Liver (tissue), 9 donors: Measurements from ENCODE around the gene PPP3CA. TPM values are rescaled to one million over a fixed set of nuclear protein-coding genes. Genes with fewer than 3 reads are reported as not detected.

ENCODE experiments used
- DNase-seq: peaks from one replicate; pipeline ENCODE4 v3.0.0-alpha.2; 2017; ENCODE audit warnings: low spot score
- H3K27ac ChIP-seq, 2 donors: one replicate each; pipeline ENCODE4 v1.7.0; 2013; ENCODE audit warnings: inconsistent platforms in 2 of 2, low read length in 2 of 2, control low read depth in 1 of 2, low read depth in 1 of 2, mild to moderate bottlenecking in 1 of 2
- H3K27me3 ChIP-seq, 4 donors: one replicate each; pipeline versions ENCODE4 v1.6.1 to v1.7.0; 2013; ENCODE audit warnings: low read length in 3 of 4, inconsistent platforms in 1 of 4, mild to moderate bottlenecking in 1 of 4, moderate library complexity in 1 of 4; ENCODE audit not compliant: control insufficient read depth in 4 of 4, insufficient read depth in 4 of 4
- H3K36me3 ChIP-seq, 4 donors: one replicate each; pipeline versions ENCODE4 v1.6.1 to v1.7.0; 2013; ENCODE audit warnings: low read length in 3 of 4, mild to moderate bottlenecking in 3 of 4, low read depth in 1 of 4, moderate library complexity in 1 of 4; ENCODE audit not compliant: control insufficient read depth in 4 of 4, insufficient read depth in 3 of 4
- H3K4me1 ChIP-seq, 4 donors: one replicate each; pipeline versions ENCODE4 v1.6.1 to v1.7.0; 2013; ENCODE audit warnings: low read length in 3 of 4, mild to moderate bottlenecking in 3 of 4, moderate library complexity in 1 of 4; ENCODE audit not compliant: control insufficient read depth in 4 of 4, insufficient read depth in 4 of 4
- H3K4me3 ChIP-seq, 3 donors: one replicate each; pipeline versions ENCODE4 v1.6.1 to v1.7.0; 2013; ENCODE audit warnings: low read length in 3 of 3, control low read depth in 1 of 3, low read depth in 1 of 3, mild to moderate bottlenecking in 1 of 3
- H3K9ac ChIP-seq, 2 donors: one replicate each; pipeline ENCODE4 v1.7.0; 2013; ENCODE audit warnings: low read length in 2 of 2, mild to moderate bottlenecking in 2 of 2, moderate library complexity in 2 of 2, control low read depth in 1 of 2, low read depth in 1 of 2
- H3K9me3 ChIP-seq, 4 donors: one replicate each; pipeline versions ENCODE4 v1.6.1 to v1.7.0; 2013; ENCODE audit warnings: low read length in 3 of 4; ENCODE audit not compliant: control insufficient read depth in 4 of 4
- ATF3 ChIP-seq: IDR thresholded peaks from 2 replicates; pipeline ENCODE4 v1.6.1; 2016; ENCODE audit warnings: antibody characterized with exemption
- CTCF ChIP-seq: fragments of 150-350 bp; IDR thresholded peaks from 2 replicates; pipeline ENCODE4 v1.5.1; 2017; ENCODE audit warnings: improper control_type of control experiment, low read depth, low read length; ENCODE audit not compliant: missing input control
- EGR1 ChIP-seq, 2 donors: IDR thresholded peaks; 2 replicates each; pipeline ENCODE4 v1.6.1; 2016 to 2018; ENCODE audit warnings: antibody characterized with exemption in 2 of 2, low read depth in 2 of 2
- FOXA1 ChIP-seq: IDR thresholded peaks from 2 replicates; pipeline ENCODE4 v1.6.1; 2016; ENCODE audit warnings: antibody characterized with exemption
- FOXA2 ChIP-seq: IDR thresholded peaks from 2 replicates; pipeline ENCODE4 v1.6.1; 2016; ENCODE audit warnings: antibody characterized with exemption
- GABPA ChIP-seq, 2 donors: IDR thresholded peaks in 1 of 2; conservative IDR thresholded peaks in 1 of 2; 2 replicates each; pipeline ENCODE4 v1.6.1; 2016; ENCODE audit warnings: antibody characterized with exemption in 2 of 2, mild to moderate bottlenecking in 1 of 2, moderate library complexity in 1 of 2
- HNF4A ChIP-seq, 2 donors: conservative IDR thresholded peaks; 2 replicates each; pipeline ENCODE4 v1.6.1; 2016; ENCODE audit warnings: antibody characterized with exemption in 2 of 2, mild to moderate bottlenecking in 2 of 2
- HNF4G ChIP-seq: IDR thresholded peaks from 2 replicates; pipeline ENCODE4 v1.6.1; 2016; ENCODE audit warnings: antibody characterized with exemption
- JUND ChIP-seq, 2 donors: IDR thresholded peaks; 2 replicates each; pipeline ENCODE4 v1.6.1; 2016; ENCODE audit warnings: antibody characterized with exemption in 2 of 2
- MAX ChIP-seq: IDR thresholded peaks from 2 replicates; pipeline ENCODE4 v1.6.1; 2016; ENCODE audit warnings: antibody characterized with exemption
- NR2F2 ChIP-seq: IDR thresholded peaks from 2 replicates; pipeline ENCODE4 v1.6.1; 2016; ENCODE audit warnings: antibody characterized with exemption
- RAD21 ChIP-seq, 2 donors: IDR thresholded peaks; 2 replicates each; pipeline ENCODE4 v1.6.1; 2016; ENCODE audit warnings: antibody characterized with exemption in 2 of 2, mild to moderate bottlenecking in 2 of 2
- REST ChIP-seq: IDR thresholded peaks from 2 replicates; pipeline ENCODE4 v1.6.1; 2016; ENCODE audit warnings: antibody characterized with exemption, mild to moderate bottlenecking
- RXRA ChIP-seq, 2 donors: IDR thresholded peaks; 2 replicates each; pipeline ENCODE4 v1.6.1; 2017 to 2018; ENCODE audit warnings: antibody characterized with exemption in 2 of 2, mild to moderate bottlenecking in 1 of 2
- SP1 ChIP-seq: IDR thresholded peaks from 2 replicates; pipeline ENCODE4 v1.6.1; 2018; ENCODE audit warnings: antibody characterized with exemption, mild to moderate bottlenecking
- TAF1 ChIP-seq: conservative IDR thresholded peaks from 2 replicates; pipeline ENCODE4 v1.6.1; 2016; ENCODE audit warnings: antibody characterized with exemption, mild to moderate bottlenecking
- YY1 ChIP-seq: IDR thresholded peaks from 2 replicates; pipeline ENCODE4 v1.6.1; 2016; ENCODE audit warnings: antibody characterized with exemption, mild to moderate bottlenecking
- ZBTB33 ChIP-seq: IDR thresholded peaks from 2 replicates; pipeline ENCODE4 v1.6.1; 2016; ENCODE audit warnings: antibody characterized with exemption
- WGBS: extraction: QIAGEN DNeasy Blood & Tissue Kit; methylation state at CpG from one replicate; pipeline ENCODE4 v1.1.7; 2013; 5-methylcytosine and 5-hydroxymethylcytosine counted together
- polyA plus RNA-seq, 2 donors: library from polyadenylated mRNA; stranded (reverse) in 1 of 2; unstranded in 1 of 2; fragments of 200-250 nt in 1 of 2; fragments of >200 nt in 1 of 2; fragmentation: Nextera tagmentation in 1 of 2; extraction: Ambion mirVana in 1 of 2; gene quantifications; one replicate each; pipeline versions ENCODE4 v1.2.1 to v1.2.3, GENCODE V29; 2013 to 2015
- total RNA-seq, 2 donors: library from RNA; depleted of rRNA; stranded (reverse); fragments of >200 nt; gene quantifications; one replicate each; pipeline ENCODE4 v1.2.3, GENCODE V29; 2014
- donor health status: healthy.
- donor health status: healthy.
- donor health status: healthy.
- donor health status: healthy.
- donor health status: healthy.

The PPP3CA gene
- total and polyA plus RNA-seq, 4 donors, result 3.6 to 18.2 (median 14.2) TPM

GRCh38 chr4:101126059-101126458, 221.3 kb downstream of the PPP3CA start:
- DNase-seq, result no peak
- Histone ChIP-seq H3K9ac (no peak overlapping the region), H3K27ac (no peak overlapping the region), H3K4me3 (no peak overlapping the region), H3K27me3 (no peaks in the 10 kb centered on the region), H3K36me3 (no peaks in the 10 kb centered on the region), H3K9me3 (no peaks in the 10 kb centered on the region), H3K4me1 (no peaks in the 10 kb centered on the region)
- TF ChIP-seq ZBTB33 (no peak), NR2F2 (no peak), CTCF (no peak), SP1 (no peak), RXRA (IDR thresholded peaks at IDR 0.05) (no peak), HNF4A (conservative IDR thresholded peaks at IDR 0.05) (no peak), MAX (no peak), HNF4G (no peak), EGR1 (IDR thresholded peaks at IDR 0.05; ENCODE audit: low read depth in 2 of 2) (no peak), JUND (IDR thresholded peaks at IDR 0.05) (no peak), ATF3 (no peak), FOXA1 (no peak), REST (no peak), FOXA2 (no peak), YY1 (no peak), RAD21 (IDR thresholded peaks at IDR 0.05) (no peak), TAF1 (no peak), GABPA (IDR thresholded peaks at IDR 0.05 in 1 of 2, conservative IDR thresholded peaks at IDR 0.05 in 1 of 2) (no peak)
- WGBS, result 97% methylated on average over 1 of the region's 1 CpG
